Endothelial cell of umbilical vein (primary cell): ENCODE measurements around the gene GRAMD2B. TPM values are rescaled to one million over a fixed set of nuclear protein-coding genes. Genes with fewer than 3 reads are reported as not detected.

Source experiments
- BruUV-seq: library from RNA; stranded (reverse); fragments of 400-500 nt; replicated peaks from 2 replicates; lab custom pipeline; 2021; lab: Mats Ljungman, UMichigan
- CTCF ChIA-PET: fragments of 300-600, 350-600 bp; sonication (Branson Sonifier 250); formaldehyde crosslinking; loops from one replicate; lab custom pipeline; 2021; ENCODE audit warnings: antibody characterized with exemption, inconsistent platforms; lab: Charles Lee
- POLR2A ChIA-PET: fragments of 300-600, 350-600 bp; sonication (Branson Sonifier 250); formaldehyde crosslinking; loops from one replicate; lab custom pipeline; 2021; ENCODE audit warnings: antibody characterized with exemption, inconsistent platforms; lab: Charles Lee
- DNase-seq: peaks from one replicate; pipeline ENCODE4 v3.0.0-alpha.2; 2011; ENCODE audit warnings: low read depth, low spot score
- FAIRE-seq: peaks from 2 replicates; lab custom pipeline; 2011; peaks lifted over from hg19 to GRCh38; lab: Jason Lieb, UNC
- H2AFZ ChIP-seq: 2 replicates; pipeline ENCODE4 v1.6.0; 2012; ENCODE audit warnings: low read depth, low read length, control low read depth, inconsistent platforms
- H3K27ac ChIP-seq: 2 replicates; pipeline ENCODE4 v1.5.1; 2011; ENCODE audit warnings: low read depth, mild to moderate bottlenecking, control low read depth, low read length, moderate library complexity; ENCODE audit not compliant: insufficient read depth
- H3K27me3 ChIP-seq, 2 experiments: 2 replicates each; pipeline versions ENCODE4 v1.6.0 to v1.6.1; 2011; ENCODE audit warnings: low read length in 2 of 2, mixed read lengths in 1 of 2; ENCODE audit not compliant: control insufficient read depth in 2 of 2, insufficient read depth in 2 of 2
- H3K36me3 ChIP-seq, 2 experiments: 2 replicates in 1 of 2; 3 replicates in 1 of 2; pipeline ENCODE4 v1.5.1; 2011; ENCODE audit warnings: low read length in 2 of 2, mild to moderate bottlenecking in 1 of 2, moderate library complexity in 1 of 2; ENCODE audit not compliant: control insufficient read depth in 2 of 2, insufficient read depth in 2 of 2; ENCODE audit errors: extremely low read depth in 1 of 2
- H3K4me1 ChIP-seq: 3 replicates; pipeline ENCODE4 v1.5.1; 2011; ENCODE audit warnings: mild to moderate bottlenecking, low read length; ENCODE audit not compliant: control insufficient read depth, insufficient read depth; ENCODE audit errors: extremely low read depth
- H3K4me2 ChIP-seq: 2 replicates; pipeline ENCODE4 v1.6.1; 2011; ENCODE audit warnings: low read length, control low read depth, mixed read lengths; ENCODE audit not compliant: insufficient read depth
- H3K4me3 ChIP-seq, 3 experiments: fragments of 200-600 bp in 1 of 3; sonication (generic), shearing (Covaris generic) in 1 of 3; replicated peaks in 1 of 3; 2 replicates each; pipeline ENCODE4 v1.5.1; 2011 to 2016; ENCODE audit warnings: control low read depth in 3 of 3, low read length in 3 of 3, mild to moderate bottlenecking in 2 of 3, inconsistent platforms in 1 of 3, low read depth in 1 of 3, moderate library complexity in 1 of 3; ENCODE audit not compliant: insufficient read depth in 1 of 3
- H3K79me2 ChIP-seq: 2 replicates; pipeline ENCODE4 v1.6.0; 2012; ENCODE audit warnings: low read length, inconsistent platforms; ENCODE audit not compliant: control insufficient read depth, insufficient read depth
- H3K9ac ChIP-seq: replicated peaks from 2 replicates; pipeline ENCODE3; 2011; ENCODE audit warnings: low read length, control low read depth; ENCODE audit not compliant: insufficient read depth; ENCODE audit errors: extremely low read depth
- H3K9me1 ChIP-seq: replicated peaks from 3 replicates; pipeline ENCODE4 v1.6.0; 2011; ENCODE audit warnings: mild to moderate bottlenecking, low read length; ENCODE audit not compliant: control insufficient read depth, insufficient read depth; ENCODE audit errors: extremely low read depth
- H3K9me3 ChIP-seq: replicated peaks from 2 replicates; pipeline ENCODE4 v1.5.1; 2012; ENCODE audit warnings: low read length, inconsistent platforms; ENCODE audit not compliant: control insufficient read depth, insufficient read depth
- H4K20me1 ChIP-seq: replicated peaks from 2 replicates; pipeline ENCODE3; 2011; ENCODE audit warnings: mild to moderate bottlenecking, low read length; ENCODE audit not compliant: control insufficient read depth, insufficient read depth; ENCODE audit errors: extremely low read depth
- EZH2 ChIP-seq: IDR thresholded peaks from 2 replicates; pipeline ENCODE4 v1.6.1; 2012; ENCODE audit warnings: borderline replicate concordance, low read depth, mild to moderate bottlenecking, moderate library complexity, low read length, inconsistent platforms; ENCODE audit not compliant: severe bottlenecking
- FOS ChIP-seq: IDR thresholded peaks from 2 replicates; pipeline ENCODE4 v1.6.1; 2011; ENCODE audit warnings: mild to moderate bottlenecking, low read length, moderate library complexity, borderline replicate concordance; ENCODE audit not compliant: insufficient read depth
- GATA2 ChIP-seq: IDR thresholded peaks from 2 replicates; pipeline ENCODE4 v1.7.0; 2011; ENCODE audit warnings: low read depth, mild to moderate bottlenecking, moderate library complexity, mixed read lengths, low read length; ENCODE audit not compliant: insufficient read length, insufficient read depth
- JUN ChIP-seq: IDR thresholded peaks from 2 replicates; pipeline ENCODE4 v1.6.1; 2011; ENCODE audit warnings: borderline replicate concordance, low read depth; ENCODE audit not compliant: insufficient read length, insufficient read depth
- MYC ChIP-seq: IDR thresholded peaks from one replicate; pipeline ENCODE4 v1.6.1; 2011; ENCODE audit warnings: mild to moderate bottlenecking, low read depth, low read length
- POLR2A ChIP-seq: IDR thresholded peaks from 2 replicates; pipeline ENCODE4 v1.6.1; 2012; ENCODE audit warnings: low read depth, mild to moderate bottlenecking, control low read depth, low read length
- POLR2AphosphoS5 ChIP-seq: IDR thresholded peaks from 2 replicates; pipeline ENCODE4 v1.6.1; 2012; ENCODE audit warnings: low read depth, mild to moderate bottlenecking, control low read depth, low read length, moderate library complexity; ENCODE audit not compliant: insufficient read depth
- dilution Hi-C: fragments of 300-500 bp; cut with MboI; formaldehyde crosslinking; loops from one replicate; pipeline ENCODE4 v1.15.0; 2019; ENCODE audit warnings: low sequenced_read_pairs; ENCODE audit not compliant: extremely low pct_ligation_motif_present
- intact Hi-C: fragments of 100-400 bp; cut with micrococcal nuclease; formaldehyde crosslinking; loops from one replicate; pipeline ENCODE4 v1.10.0; 2022
- polyA plus RNA-seq, 4 experiments: library from polyadenylated mRNA; depleted of rRNA in 3 of 4; stranded (reverse) in 3 of 4; unstranded in 1 of 4; fragments of >200 nt; gene quantifications; 2 replicates each; pipeline versions ENCODE4 v1.2.1 to v1.2.3, GENCODE V29; 2011 to 2012; ENCODE audit warnings: missing spikeins in 1 of 4
- total RNA-seq: library from RNA; stranded (reverse); gene quantifications from 2 replicates; pipeline ENCODE4 v1.2.3, GENCODE V29; 2021
- TF ChIP-seq, protein P1 (sequence below): IDR thresholded peaks from 2 replicates; pipeline ENCODE4 v1.6.1; 2011; ENCODE audit not compliant: insufficient read depth, insufficient read length
- TF ChIP-seq, protein P2 (sequence below), 2 donors: IDR thresholded peaks; 1 replicate in 1 of 2; 2 replicates in 1 of 2; pipeline ENCODE4 v1.5.1; 2011; ENCODE audit warnings: low read length in 2 of 2, mild to moderate bottlenecking in 2 of 2, moderate library complexity in 2 of 2, control low read depth in 1 of 2, inconsistent platforms in 1 of 2, low read depth in 1 of 2; ENCODE audit not compliant: insufficient read depth in 1 of 2; ENCODE audit errors: extremely low read depth in 1 of 2

GRAMD2B gene
- total and polyA plus RNA-seq, 2 donors (not counting 3 experiments of a cell fraction or from before 2014, with no cell fraction given), result 2.0 to 5.5 TPM

- BruUV-seq, result no TSS peak
- Histone ChIP-seq H3K4me3 (no peak overlapping the region), H3K9me1 (no peaks in the 10 kb centered on the region), H4K20me1 (no peaks in the 10 kb centered on the region), H3K79me2 (no peaks in the 10 kb centered on the region), H3K27me3 (peaks cover 0 to 2% of the 10 kb centered on the region in 2 experiments), H3K9me3 (no peaks in the 10 kb centered on the region), H3K4me2 (no peak overlapping the region), H3K27ac (no peak overlapping the region), H3K4me1 (no peaks in the 10 kb centered on the region), H3K36me3 (no peaks in the 10 kb centered on the region), H2AFZ (no peak overlapping the region), H3K9ac (no peak overlapping the region)
- intact Hi-C loops (no loop called here), dilution Hi-C loops (loop anchor here (25.0 kb wide), 1 partner anchor 194 kb away; no protein-coding TSS in a partner anchor)
- TF ChIP-seq POLR2A, result no peak
- no peak for TF ChIP-seq JUN
- TF ChIP-seq, protein P1, sequence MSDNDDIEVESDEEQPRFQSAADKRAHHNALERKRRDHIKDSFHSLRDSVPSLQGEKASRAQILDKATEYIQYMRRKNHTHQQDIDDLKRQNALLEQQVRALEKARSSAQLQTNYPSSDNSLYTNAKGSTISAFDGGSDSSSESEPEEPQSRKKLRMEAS, result no peak
- TF ChIP-seq, protein P2, sequence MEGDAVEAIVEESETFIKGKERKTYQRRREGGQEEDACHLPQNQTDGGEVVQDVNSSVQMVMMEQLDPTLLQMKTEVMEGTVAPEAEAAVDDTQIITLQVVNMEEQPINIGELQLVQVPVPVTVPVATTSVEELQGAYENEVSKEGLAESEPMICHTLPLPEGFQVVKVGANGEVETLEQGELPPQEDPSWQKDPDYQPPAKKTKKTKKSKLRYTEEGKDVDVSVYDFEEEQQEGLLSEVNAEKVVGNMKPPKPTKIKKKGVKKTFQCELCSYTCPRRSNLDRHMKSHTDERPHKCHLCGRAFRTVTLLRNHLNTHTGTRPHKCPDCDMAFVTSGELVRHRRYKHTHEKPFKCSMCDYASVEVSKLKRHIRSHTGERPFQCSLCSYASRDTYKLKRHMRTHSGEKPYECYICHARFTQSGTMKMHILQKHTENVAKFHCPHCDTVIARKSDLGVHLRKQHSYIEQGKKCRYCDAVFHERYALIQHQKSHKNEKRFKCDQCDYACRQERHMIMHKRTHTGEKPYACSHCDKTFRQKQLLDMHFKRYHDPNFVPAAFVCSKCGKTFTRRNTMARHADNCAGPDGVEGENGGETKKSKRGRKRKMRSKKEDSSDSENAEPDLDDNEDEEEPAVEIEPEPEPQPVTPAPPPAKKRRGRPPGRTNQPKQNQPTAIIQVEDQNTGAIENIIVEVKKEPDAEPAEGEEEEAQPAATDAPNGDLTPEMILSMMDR (IDR thresholded peaks at IDR 0.05; ENCODE audit: extremely low read depth in 1 of 2, insufficient read depth in 1 of 2, low read depth in 1 of 2, low read length in 2 of 2), result no peak
- no peak for TF ChIP-seq MYC
- TF ChIP-seq EZH2, result no peak
- no peak for TF ChIP-seq POLR2AphosphoS5
- TF ChIP-seq FOS, result no peak
- no peak for TF ChIP-seq GATA2
- POLR2A ChIA-PET, result no interaction called here
- FAIRE-seq, result no peak
- DNase-seq, result no peak
- CTCF ChIA-PET, result interaction anchor here (1.6 to 3.1 kb wide), 6 partner anchors 9 to 961 kb away, joined by 5 to 11 read pairs (median 8); no protein-coding TSS in a partner anchor
These were observed 108.4 kb downstream of the GRAMD2B start for GRCh38 chr5:126531543-126532120.
